Measurements from ENCODE around the gene ATP8A2.

DNA sequence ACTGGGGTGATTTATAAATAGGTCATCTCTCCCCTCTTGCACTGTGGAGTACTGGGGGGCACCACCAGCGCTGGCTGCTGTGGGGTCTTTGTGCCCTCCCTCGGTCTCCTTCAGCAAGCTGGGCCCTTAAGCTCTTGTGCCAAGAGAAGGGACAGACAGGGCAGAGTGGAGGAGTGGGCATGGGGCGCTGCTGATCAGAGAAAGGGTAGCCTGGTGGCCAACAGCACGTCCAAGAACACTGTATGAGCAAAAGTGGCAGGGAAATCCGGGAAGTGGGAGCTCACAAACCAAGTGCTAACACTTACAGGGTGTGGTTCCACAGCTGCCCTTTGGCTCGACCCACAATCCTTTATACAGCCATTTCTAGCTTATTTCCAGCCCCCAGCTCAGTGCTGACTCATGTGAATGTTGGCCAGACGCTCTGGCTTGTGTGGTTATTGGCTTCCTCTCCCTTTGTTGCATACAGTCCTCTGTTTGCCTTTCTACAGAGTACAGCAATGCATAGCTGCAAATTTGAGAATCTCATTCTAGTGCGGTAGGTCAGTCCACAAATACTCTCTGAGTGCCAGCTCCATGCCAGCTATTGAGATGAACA, 381.3 kb downstream of the ATP8A2 start:
- TF ChIP-seq CREB1 (IDR thresholded peaks at IDR 0.05): no peak
- no peak for TF ChIP-seq CREB1 (CRISPR knock-in tag; IDR thresholded peaks at IDR 0.05)
- TF ChIP-seq, protein P1, sequence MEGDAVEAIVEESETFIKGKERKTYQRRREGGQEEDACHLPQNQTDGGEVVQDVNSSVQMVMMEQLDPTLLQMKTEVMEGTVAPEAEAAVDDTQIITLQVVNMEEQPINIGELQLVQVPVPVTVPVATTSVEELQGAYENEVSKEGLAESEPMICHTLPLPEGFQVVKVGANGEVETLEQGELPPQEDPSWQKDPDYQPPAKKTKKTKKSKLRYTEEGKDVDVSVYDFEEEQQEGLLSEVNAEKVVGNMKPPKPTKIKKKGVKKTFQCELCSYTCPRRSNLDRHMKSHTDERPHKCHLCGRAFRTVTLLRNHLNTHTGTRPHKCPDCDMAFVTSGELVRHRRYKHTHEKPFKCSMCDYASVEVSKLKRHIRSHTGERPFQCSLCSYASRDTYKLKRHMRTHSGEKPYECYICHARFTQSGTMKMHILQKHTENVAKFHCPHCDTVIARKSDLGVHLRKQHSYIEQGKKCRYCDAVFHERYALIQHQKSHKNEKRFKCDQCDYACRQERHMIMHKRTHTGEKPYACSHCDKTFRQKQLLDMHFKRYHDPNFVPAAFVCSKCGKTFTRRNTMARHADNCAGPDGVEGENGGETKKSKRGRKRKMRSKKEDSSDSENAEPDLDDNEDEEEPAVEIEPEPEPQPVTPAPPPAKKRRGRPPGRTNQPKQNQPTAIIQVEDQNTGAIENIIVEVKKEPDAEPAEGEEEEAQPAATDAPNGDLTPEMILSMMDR (IDR thresholded peaks at IDR 0.05 in 2 of 3, conservative IDR thresholded peaks at IDR 0.05 in 1 of 3; ENCODE audit: insufficient read depth in 2 of 3, low read depth in 1 of 3, low read length in 3 of 3): no peak
- TF ChIP-seq JUN (IDR thresholded peaks at IDR 0.05; ENCODE audit: borderline replicate concordance, low read depth, low read length): no peak
- no peak for TF ChIP-seq JUN (CRISPR knock-in tag; IDR thresholded peaks at IDR 0.05; ENCODE audit: borderline replicate concordance)
- TF ChIP-seq, protein P2, sequence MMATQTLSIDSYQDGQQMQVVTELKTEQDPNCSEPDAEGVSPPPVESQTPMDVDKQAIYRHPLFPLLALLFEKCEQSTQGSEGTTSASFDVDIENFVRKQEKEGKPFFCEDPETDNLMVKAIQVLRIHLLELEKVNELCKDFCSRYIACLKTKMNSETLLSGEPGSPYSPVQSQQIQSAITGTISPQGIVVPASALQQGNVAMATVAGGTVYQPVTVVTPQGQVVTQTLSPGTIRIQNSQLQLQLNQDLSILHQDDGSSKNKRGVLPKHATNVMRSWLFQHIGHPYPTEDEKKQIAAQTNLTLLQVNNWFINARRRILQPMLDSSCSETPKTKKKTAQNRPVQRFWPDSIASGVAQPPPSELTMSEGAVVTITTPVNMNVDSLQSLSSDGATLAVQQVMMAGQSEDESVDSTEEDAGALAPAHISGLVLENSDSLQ (IDR thresholded peaks at IDR 0.05): no peak
- TF ChIP-seq SRF (CRISPR knock-in tag; IDR thresholded peaks at IDR 0.05): no peak
- TF ChIP-seq, protein P3, sequence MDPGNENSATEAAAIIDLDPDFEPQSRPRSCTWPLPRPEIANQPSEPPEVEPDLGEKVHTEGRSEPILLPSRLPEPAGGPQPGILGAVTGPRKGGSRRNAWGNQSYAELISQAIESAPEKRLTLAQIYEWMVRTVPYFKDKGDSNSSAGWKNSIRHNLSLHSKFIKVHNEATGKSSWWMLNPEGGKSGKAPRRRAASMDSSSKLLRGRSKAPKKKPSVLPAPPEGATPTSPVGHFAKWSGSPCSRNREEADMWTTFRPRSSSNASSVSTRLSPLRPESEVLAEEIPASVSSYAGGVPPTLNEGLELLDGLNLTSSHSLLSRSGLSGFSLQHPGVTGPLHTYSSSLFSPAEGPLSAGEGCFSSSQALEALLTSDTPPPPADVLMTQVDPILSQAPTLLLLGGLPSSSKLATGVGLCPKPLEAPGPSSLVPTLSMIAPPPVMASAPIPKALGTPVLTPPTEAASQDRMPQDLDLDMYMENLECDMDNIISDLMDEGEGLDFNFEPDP (CRISPR knock-in tag; IDR thresholded peaks at IDR 0.05): no peak
- no peak for TF ChIP-seq TARDBP (IDR thresholded peaks at IDR 0.05)
- TF ChIP-seq, protein P4, sequence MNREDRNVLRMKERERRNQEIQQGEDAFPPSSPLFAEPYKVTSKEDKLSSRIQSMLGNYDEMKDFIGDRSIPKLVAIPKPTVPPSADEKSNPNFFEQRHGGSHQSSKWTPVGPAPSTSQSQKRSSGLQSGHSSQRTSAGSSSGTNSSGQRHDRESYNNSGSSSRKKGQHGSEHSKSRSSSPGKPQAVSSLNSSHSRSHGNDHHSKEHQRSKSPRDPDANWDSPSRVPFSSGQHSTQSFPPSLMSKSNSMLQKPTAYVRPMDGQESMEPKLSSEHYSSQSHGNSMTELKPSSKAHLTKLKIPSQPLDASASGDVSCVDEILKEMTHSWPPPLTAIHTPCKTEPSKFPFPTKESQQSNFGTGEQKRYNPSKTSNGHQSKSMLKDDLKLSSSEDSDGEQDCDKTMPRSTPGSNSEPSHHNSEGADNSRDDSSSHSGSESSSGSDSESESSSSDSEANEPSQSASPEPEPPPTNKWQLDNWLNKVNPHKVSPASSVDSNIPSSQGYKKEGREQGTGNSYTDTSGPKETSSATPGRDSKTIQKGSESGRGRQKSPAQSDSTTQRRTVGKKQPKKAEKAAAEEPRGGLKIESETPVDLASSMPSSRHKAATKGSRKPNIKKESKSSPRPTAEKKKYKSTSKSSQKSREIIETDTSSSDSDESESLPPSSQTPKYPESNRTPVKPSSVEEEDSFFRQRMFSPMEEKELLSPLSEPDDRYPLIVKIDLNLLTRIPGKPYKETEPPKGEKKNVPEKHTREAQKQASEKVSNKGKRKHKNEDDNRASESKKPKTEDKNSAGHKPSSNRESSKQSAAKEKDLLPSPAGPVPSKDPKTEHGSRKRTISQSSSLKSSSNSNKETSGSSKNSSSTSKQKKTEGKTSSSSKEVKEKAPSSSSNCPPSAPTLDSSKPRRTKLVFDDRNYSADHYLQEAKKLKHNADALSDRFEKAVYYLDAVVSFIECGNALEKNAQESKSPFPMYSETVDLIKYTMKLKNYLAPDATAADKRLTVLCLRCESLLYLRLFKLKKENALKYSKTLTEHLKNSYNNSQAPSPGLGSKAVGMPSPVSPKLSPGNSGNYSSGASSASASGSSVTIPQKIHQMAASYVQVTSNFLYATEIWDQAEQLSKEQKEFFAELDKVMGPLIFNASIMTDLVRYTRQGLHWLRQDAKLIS (CRISPR knock-in tag; IDR thresholded peaks at IDR 0.05): no peak

All from K562 (cell line).